HepG2 (cell line): ENCODE results near the gene PANK4. TPM values are rescaled to one million over a fixed set of nuclear protein-coding genes. Genes with fewer than 3 reads are reported as not detected.
A peak's percentile ranks its signal among the peaks of the same experiment; 100 is the strongest.

Source experiments
- ATAC-seq: fragments of 200-7000 bp; cut with Tn5 transposase; 3 replicates; pipeline ENCODE4 v1.9.1; 2020; ENCODE audit warnings: mild to moderate bottlenecking, moderate library complexity
- BruUV-seq: library from RNA; stranded (reverse); fragments of 400-500 nt; replicated peaks from 2 replicates; lab custom pipeline; 2021; lab: Mats Ljungman, UMichigan
- CTCF ChIA-PET: fragments of 300-600 bp; formaldehyde crosslinking; extraction: SDS; loops from one replicate; lab custom pipeline; 2021; ENCODE audit warnings: low total read pairs, inconsistent platforms, low intra/inter-chr PET ratio; lab: Yijun Ruan, JAX
- POLR2A ChIA-PET: fragments of 350-600 bp; sonication (Branson Sonifier 250); formaldehyde crosslinking; loops from one replicate; lab custom pipeline; 2020; ENCODE audit warnings: antibody characterized with exemption, inconsistent platforms; lab: Yijun Ruan, JAX
- DNase-seq: peaks from one replicate; pipeline ENCODE4 v3.0.0-alpha.2; 2015; ENCODE audit warnings: low spot score
- FAIRE-seq: peaks from 3 replicates; lab custom pipeline; 2011; peaks lifted over from hg19 to GRCh38; lab: Jason Lieb, UNC
- H2AFZ ChIP-seq: one replicate; pipeline ENCODE4 v1.6.1; 2011; ENCODE audit warnings: low read length, inconsistent platforms
- H3K27ac ChIP-seq: fragments of 300-600 bp; 3 replicates; pipeline ENCODE4 v1.8.0; 2011; ENCODE audit warnings: mixed run types, mild to moderate bottlenecking, mixed read lengths, low read length, inconsistent platforms; ENCODE audit not compliant: insufficient read depth; ENCODE audit errors: extremely low read length
- H3K27me3 ChIP-seq, 2 experiments: fragments of 200-600 bp in 1 of 2; 2 replicates in 1 of 2; 3 replicates in 1 of 2; pipeline versions ENCODE4 v1.6.0 to v1.8.0; 2011; ENCODE audit warnings: low read length in 2 of 2, mild to moderate bottlenecking in 2 of 2, moderate library complexity in 2 of 2, inconsistent platforms in 1 of 2; ENCODE audit not compliant: insufficient read depth in 2 of 2, control insufficient read depth in 1 of 2
- H3K36me3 ChIP-seq, 2 experiments: fragments of 200-600 bp in 1 of 2; replicated peaks in 1 of 2; 2 replicates in 1 of 2; 3 replicates in 1 of 2; pipeline versions ENCODE4 v1.5.1 to v1.8.0; 2011; ENCODE audit warnings: low read length in 2 of 2, inconsistent platforms in 1 of 2; ENCODE audit not compliant: insufficient read depth in 2 of 2, control insufficient read depth in 1 of 2
- H3K4me1 ChIP-seq: 2 replicates; pipeline ENCODE4 v1.5.1; 2012; ENCODE audit warnings: low read length, inconsistent platforms; ENCODE audit not compliant: insufficient read depth
- H3K4me2 ChIP-seq: 2 replicates; pipeline ENCODE4 v1.6.0; 2011; ENCODE audit warnings: low read depth, low read length, inconsistent platforms
- H3K4me3 ChIP-seq, 3 experiments: fragments of 200-600 bp in 1 of 3; sonication (generic), shearing (Covaris generic) in 1 of 3; replicated peaks in 1 of 3; 2 replicates each; pipeline ENCODE4 v1.5.1; 2011 to 2016; ENCODE audit warnings: low read length in 3 of 3, inconsistent platforms in 2 of 3, low read depth in 2 of 3, mild to moderate bottlenecking in 2 of 3, control low read depth in 1 of 3, mixed read lengths in 1 of 3; ENCODE audit not compliant: insufficient read depth in 1 of 3
- H3K79me2 ChIP-seq: one replicate; pipeline ENCODE4 v1.6.1; 2011; ENCODE audit warnings: low read length, inconsistent platforms; ENCODE audit not compliant: insufficient read depth
- H3K9ac ChIP-seq: 2 replicates; pipeline ENCODE4 v1.6.0; 2011; ENCODE audit warnings: mild to moderate bottlenecking, low read depth, low read length, inconsistent platforms; ENCODE audit not compliant: insufficient read depth
- H3K9me3 ChIP-seq: 2 replicates; pipeline ENCODE4 v1.5.1; 2012; ENCODE audit warnings: mild to moderate bottlenecking, low read length
- H4K20me1 ChIP-seq: 2 replicates; pipeline ENCODE4 v1.6.0; 2011; ENCODE audit warnings: inconsistent platforms, mild to moderate bottlenecking, low read length, moderate library complexity; ENCODE audit not compliant: insufficient read depth
- CCDC6 ChIP-seq: sonication (generic); formaldehyde crosslinking; IDR thresholded peaks from 2 replicates; pipeline ENCODE4 v1.8.1; 2022; ENCODE audit warnings: mild to moderate bottlenecking, missing genetic modification reagents, moderate library complexity
- IKZF1 ChIP-seq: fragments of 450-650 bp; IDR thresholded peaks from 2 replicates; pipeline ENCODE4 v1.7.1; 2016
- KDM5A ChIP-seq: fragments of 200-600 bp; sonication (generic); IDR thresholded peaks from 2 replicates; pipeline ENCODE4 v1.7.0; 2018; ENCODE audit warnings: antibody characterized with exemption, mild to moderate bottlenecking, low read length, borderline replicate concordance
- NCOA5 ChIP-seq: sonication (generic); formaldehyde crosslinking; IDR thresholded peaks from 2 replicates; pipeline ENCODE4 v1.4.0; 2020; ENCODE audit warnings: missing genetic modification reagents
- ZNF749 ChIP-seq: sonication (generic); formaldehyde crosslinking; IDR thresholded peaks from 2 replicates; pipeline ENCODE4 v1.8.0; 2022; ENCODE audit warnings: mild to moderate bottlenecking, missing genetic modification reagents, moderate library complexity, borderline replicate concordance
- WGBS: methylation state at CpG from one replicate; pipeline ENCODE4 v1.1.6; 2017; ENCODE audit warnings: low lambda C conversion rate; 5-methylcytosine and 5-hydroxymethylcytosine counted together
- in situ Hi-C: cut with HindIII; loops from 2 replicates; pipeline ENCODE4 v1.10.0; 2017; ENCODE audit warnings: low pct_unique_long_range_greater_than_20kb; ENCODE audit not compliant: extremely low pct_ligation_motif_present
- intact Hi-C: fragments of 100-400 bp; cut with micrococcal nuclease; formaldehyde crosslinking; loops from one replicate; pipeline ENCODE4 v1.10.0; 2022; ENCODE audit not compliant: unreplicated experiment
- polyA plus RNA-seq, 8 experiments: library from polyadenylated mRNA; depleted of rRNA in 3 of 8; stranded (reverse) in 7 of 8; unstranded in 1 of 8; fragments of >200 nt; fragmentation: Illumina TruSeq in 4 of 8; extraction: Trizol in 4 of 8; gene quantifications; 2 replicates each; pipeline versions ENCODE4 v1.2.1 to v1.2.3, GENCODE V29; 2011 to 2016; ENCODE audit warnings: low read depth in 4 of 8, missing spikeins in 1 of 8, mixed read lengths in 1 of 8; ENCODE audit not compliant: insufficient read depth in 1 of 8
- total RNA-seq, 5 experiments: library from RNA; depleted of rRNA; stranded (reverse); fragments of >200 nt; fragmentation: Illumina TruSeq; extraction: Trizol; gene quantifications; 2 replicates each; pipeline ENCODE4 v1.2.3, GENCODE V29; 2016; ENCODE audit warnings: low read depth in 1 of 5
- TF ChIP-seq, protein P1 (sequence below): IDR thresholded peaks from 2 replicates; pipeline ENCODE4 v1.6.1; 2016; ENCODE audit warnings: missing biosample characterization, missing genetic modification reagents, low read depth
- TF ChIP-seq, protein P2 (sequence below): fragments of 450-650 bp; IDR thresholded peaks from 2 replicates; pipeline ENCODE4 v1.6.1; 2016
- TF ChIP-seq, protein P3 (sequence below): sonication (generic); formaldehyde crosslinking; IDR thresholded peaks from 2 replicates; pipeline ENCODE4 v1.5.1; 2020; ENCODE audit warnings: missing genetic modification reagents, mild to moderate bottlenecking, borderline replicate concordance

Gene PANK4
- total and polyA plus RNA-seq, 2 of the 13 experiments (the other 11 are each of a cell fraction or from before 2014, with no cell fraction given): 17.4 to 19.3 TPM

DNA sequence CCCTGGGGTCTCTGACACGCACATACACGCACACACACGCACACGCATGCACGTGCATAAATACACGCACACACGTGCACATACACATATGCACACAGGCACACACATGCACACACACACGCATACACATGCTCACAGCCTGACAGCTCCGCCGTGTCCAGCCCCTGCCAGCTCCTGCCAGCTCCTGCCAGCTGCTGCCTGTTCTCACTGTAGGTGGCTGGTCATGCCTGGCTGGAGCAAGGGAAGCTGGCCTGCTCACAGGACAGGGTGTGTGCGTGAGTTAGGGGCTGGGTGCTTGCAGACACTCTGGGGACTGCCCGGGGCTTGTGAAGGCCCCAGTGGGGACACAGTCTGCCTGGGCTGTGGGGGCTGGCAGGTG, 45.4 kb downstream of the PANK4 start:
- ATAC-seq: no peak
- ChIA-PET CTCF (no interaction called here), POLR2A (interaction anchor here (0.8 kb wide), 1 partner anchor 65 kb away, joined by 3 read pairs; no protein-coding TSS in a partner anchor)
- Histone ChIP-seq H2AFZ (no peak overlapping the region), H3K27me3 (peaks cover 9 to 39% of the 10 kb centered on the region in 2 experiments; a peak in 4 of 5 replicates), H3K4me3 (no peak overlapping the region), H4K20me1 (no peaks in the 10 kb centered on the region), H3K79me2 (no peaks in the 10 kb centered on the region), H3K9ac (no peak overlapping the region), H3K9me3 (no peaks in the 10 kb centered on the region), H3K4me1 (peaks cover 11% of the 10 kb centered on the region; the same call in 1 of the 2 replicates), H3K36me3 (no peaks in the 10 kb centered on the region), H3K4me2 (no peak overlapping the region), H3K27ac (no peak overlapping the region)
- BruUV-seq: no TSS peak
- in situ Hi-C loops (no loop called here), intact Hi-C loops (no loop called here)
- WGBS: 38% methylated on average over 9 of the region's 12 CpGs
- no peak for DNase-seq
- FAIRE-seq: no peak
- TF ChIP-seq, protein P1, sequence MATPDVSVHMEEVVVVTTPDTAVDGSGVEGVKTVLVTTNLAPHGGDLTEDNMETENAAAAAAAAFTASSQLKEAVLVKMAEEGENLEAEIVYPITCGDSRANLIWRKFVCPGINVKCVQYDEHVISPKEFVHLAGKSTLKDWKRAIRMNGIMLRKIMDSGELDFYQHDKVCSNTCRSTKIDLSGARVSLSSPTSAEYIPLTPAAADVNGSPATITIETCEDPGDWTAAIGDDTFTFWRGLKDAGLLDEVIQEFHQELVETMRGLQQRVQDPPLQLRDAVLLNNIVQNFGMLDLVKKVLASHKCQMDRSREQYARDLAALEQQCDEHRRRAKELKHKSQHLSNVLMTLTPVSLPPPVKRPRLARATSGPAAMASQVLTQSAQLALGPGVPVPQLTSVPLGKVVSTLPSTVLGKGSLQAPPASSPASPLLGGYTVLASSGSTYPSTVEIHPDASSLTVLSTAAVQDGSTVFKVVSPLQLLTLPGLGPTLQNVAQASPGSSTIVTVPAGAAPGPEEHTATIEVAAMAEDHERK (CRISPR knock-in tag): no peak
- TF ChIP-seq CCDC6 (CRISPR knock-in tag) (no peak), NCOA5 (CRISPR knock-in tag) (no peak), ZNF749 (CRISPR knock-in tag) (no peak), IKZF1 (no peak), KDM5A (no peak)
- TF ChIP-seq, protein P2, sequence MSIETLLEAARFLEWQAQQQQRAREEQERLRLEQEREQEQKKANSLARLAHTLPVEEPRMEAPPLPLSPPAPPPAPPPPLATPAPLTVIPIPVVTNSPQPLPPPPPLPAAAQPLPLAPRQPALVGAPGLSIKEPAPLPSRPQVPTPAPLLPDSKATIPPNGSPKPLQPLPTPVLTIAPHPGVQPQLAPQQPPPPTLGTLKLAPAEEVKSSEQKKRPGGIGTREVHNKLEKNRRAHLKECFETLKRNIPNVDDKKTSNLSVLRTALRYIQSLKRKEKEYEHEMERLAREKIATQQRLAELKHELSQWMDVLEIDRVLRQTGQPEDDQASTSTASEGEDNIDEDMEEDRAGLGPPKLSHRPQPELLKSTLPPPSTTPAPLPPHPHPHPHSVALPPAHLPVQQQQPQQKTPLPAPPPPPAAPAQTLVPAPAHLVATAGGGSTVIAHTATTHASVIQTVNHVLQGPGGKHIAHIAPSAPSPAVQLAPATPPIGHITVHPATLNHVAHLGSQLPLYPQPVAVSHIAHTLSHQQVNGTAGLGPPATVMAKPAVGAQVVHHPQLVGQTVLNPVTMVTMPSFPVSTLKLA: peak; percentile 81
- TF ChIP-seq, protein P3, sequence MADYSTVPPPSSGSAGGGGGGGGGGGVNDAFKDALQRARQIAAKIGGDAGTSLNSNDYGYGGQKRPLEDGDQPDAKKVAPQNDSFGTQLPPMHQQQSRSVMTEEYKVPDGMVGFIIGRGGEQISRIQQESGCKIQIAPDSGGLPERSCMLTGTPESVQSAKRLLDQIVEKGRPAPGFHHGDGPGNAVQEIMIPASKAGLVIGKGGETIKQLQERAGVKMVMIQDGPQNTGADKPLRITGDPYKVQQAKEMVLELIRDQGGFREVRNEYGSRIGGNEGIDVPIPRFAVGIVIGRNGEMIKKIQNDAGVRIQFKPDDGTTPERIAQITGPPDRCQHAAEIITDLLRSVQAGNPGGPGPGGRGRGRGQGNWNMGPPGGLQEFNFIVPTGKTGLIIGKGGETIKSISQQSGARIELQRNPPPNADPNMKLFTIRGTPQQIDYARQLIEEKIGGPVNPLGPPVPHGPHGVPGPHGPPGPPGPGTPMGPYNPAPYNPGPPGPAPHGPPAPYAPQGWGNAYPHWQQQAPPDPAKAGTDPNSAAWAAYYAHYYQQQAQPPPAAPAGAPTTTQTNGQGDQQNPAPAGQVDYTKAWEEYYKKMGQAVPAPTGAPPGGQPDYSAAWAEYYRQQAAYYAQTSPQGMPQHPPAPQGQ: no peak
